ENCODE results near the gene ARSJ. TPM values are rescaled to one million over a fixed set of nuclear protein-coding genes. Genes with fewer than 3 reads are reported as not detected.
A peak's percentile ranks its signal among the peaks of the same experiment; 100 is the strongest.
"Not testable (repeated sequence)": the region's sequence is repeated elsewhere in the genome, so short reads cannot be mapped to it uniquely, and the experiment has no call there.

Gene ARSJ
- total RNA-seq, 2 experiments from 2014 or later = not detected

DNA sequence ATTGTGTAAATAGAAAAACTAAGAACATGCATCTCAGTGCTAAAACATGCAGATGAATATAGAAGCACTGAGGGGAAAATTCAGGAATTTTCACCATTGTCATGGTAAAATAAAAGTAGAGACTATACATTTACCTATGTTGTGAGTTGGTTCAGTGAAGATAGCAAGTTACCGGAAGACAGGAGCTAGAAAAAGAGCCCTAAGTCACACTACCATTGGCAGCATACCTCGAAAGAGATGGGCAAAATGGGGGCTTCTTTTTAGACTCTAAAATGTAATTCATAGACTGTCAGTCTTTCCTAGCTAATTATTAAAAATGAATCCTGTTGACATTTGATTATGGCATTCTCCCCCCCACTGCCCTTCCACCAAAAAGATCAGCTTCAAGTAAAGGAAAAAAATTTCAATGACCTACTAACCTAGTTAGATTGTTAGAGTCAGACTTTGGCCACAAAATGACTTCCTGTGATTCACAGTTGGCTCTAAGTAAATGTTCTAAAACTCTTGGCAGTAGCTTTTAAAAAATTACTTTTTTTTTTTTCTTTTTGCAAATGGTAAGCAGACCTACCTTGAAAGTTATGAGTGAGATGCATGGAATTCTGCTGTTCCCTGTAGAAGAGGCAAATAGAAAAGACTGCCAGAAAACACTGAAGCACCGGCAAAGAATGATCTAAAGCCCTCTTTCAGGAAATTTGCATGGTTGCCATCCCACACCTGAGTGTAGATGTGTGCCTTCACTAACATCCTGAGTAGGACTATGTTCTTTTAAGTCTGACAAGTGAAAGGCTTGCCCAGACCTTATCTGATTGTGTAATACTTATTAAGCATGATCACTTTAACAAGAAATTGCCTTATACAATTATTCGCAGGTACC, 26.4 kb upstream of the ARSJ start:
- ChIA-PET POLR2A (no interaction called here), CTCF (no interaction called here)
- Mint-ChIP-seq H3K4me3 (no peak overlapping the region), H3K27ac (peak overlapping the region; percentile 27), H3K36me3 (ENCODE audit: low read depth) (no peaks in the 10 kb centered on the region), H3K4me1 (ENCODE audit: low read depth) (peaks cover 14% of the 10 kb centered on the region), H3K27me3 (ENCODE audit: low read depth) (peaks cover 9% of the 10 kb centered on the region), H3K9me3 (ENCODE audit: insufficient read depth) (no peaks in the 10 kb centered on the region)
- ATAC-seq = no peak
- DNase-seq = no peak

GRCh38 chr4:114004483-114005226, 25.2 kb upstream of the ARSJ start:
- CTCF ChIA-PET; H3K9me3 Mint-ChIP-seq (ENCODE audit: insufficient read depth); H3K36me3 Mint-ChIP-seq (ENCODE audit: low read depth); H3K27me3 Mint-ChIP-seq (ENCODE audit: low read depth); POLR2A ChIA-PET: not testable (repeated sequence)
- H3K4me1 Mint-ChIP-seq (ENCODE audit: low read depth) = peaks cover 14% of the 10 kb centered on the region
- H3K27ac Mint-ChIP-seq = peak overlapping the region; percentile 56
- ATAC-seq (peak; percentile 49), DNase-seq (peak; percentile 61)
- peak overlapping the region; percentile 37 for H3K4me3 Mint-ChIP-seq

DNA sequence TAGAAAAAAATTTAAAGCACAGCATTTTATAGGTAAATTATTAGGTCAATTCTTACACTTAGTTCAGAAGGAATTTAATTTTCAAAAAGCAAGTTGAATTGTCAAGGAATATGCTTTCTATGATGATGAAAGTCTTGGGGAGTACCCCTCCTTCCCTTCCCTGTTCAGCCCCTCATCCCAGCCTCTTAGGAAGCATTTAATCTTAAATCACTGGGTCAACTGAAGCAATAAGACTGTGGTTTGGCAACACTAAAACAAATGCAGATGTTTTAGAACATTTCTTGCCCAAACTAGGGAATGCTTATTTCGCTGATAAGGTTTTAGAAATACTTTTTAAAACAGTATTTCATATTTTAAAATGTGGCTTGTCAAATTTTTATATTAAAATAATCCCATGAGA, 19.1 kb upstream of the ARSJ start:
- H3K4me1 Mint-ChIP-seq (ENCODE audit: low read depth) = no peaks in the 10 kb centered on the region
- CTCF ChIA-PET = no interaction called here
- H3K4me3 Mint-ChIP-seq = no peak overlapping the region
- DNase-seq (no peak), ATAC-seq (no peak)
- POLR2A ChIA-PET = no interaction called here
- no peaks in the 10 kb centered on the region for H3K36me3 Mint-ChIP-seq (ENCODE audit: low read depth)
- peaks cover 1% of the 10 kb centered on the region for H3K27me3 Mint-ChIP-seq (ENCODE audit: low read depth)
- no peaks in the 10 kb centered on the region for H3K9me3 Mint-ChIP-seq (ENCODE audit: insufficient read depth)
- no peak overlapping the region for H3K27ac Mint-ChIP-seq

GRCh38 chr4:113998079-113998478, 18.6 kb upstream of the ARSJ start:
- POLR2A ChIA-PET = no interaction called here
- ATAC-seq = no peak
- no peaks in the 10 kb centered on the region for H3K27me3 Mint-ChIP-seq (ENCODE audit: low read depth)
- DNase-seq = no peak
- no peak overlapping the region for H3K27ac Mint-ChIP-seq
- CTCF ChIA-PET = no interaction called here
- H3K9me3 Mint-ChIP-seq (ENCODE audit: insufficient read depth) = no peaks in the 10 kb centered on the region
- H3K4me1 Mint-ChIP-seq (ENCODE audit: low read depth) = no peaks in the 10 kb centered on the region
- no peaks in the 10 kb centered on the region for H3K36me3 Mint-ChIP-seq (ENCODE audit: low read depth)
- H3K4me3 Mint-ChIP-seq = no peak overlapping the region

DNA sequence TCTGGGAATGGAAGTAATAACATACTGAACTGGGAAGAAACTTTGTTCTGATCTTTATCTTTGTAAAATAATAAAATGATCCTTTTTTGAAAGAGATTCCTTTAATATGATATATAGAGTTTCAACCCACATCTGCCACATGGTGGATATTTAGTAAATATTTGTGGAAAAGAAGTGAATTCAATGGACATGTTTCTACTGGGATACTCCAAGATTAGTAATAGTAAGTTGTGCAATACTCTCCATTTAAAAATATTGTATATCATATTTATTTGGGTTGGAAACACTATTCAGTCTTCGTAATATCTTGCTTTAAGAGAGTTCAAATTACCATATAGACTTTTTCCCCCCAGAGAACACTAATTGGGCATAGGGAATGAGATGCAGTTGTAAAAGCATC, 17.8 kb upstream of the ARSJ start:
- no peaks in the 10 kb centered on the region for H3K4me1 Mint-ChIP-seq (ENCODE audit: low read depth)
- no peaks in the 10 kb centered on the region for H3K9me3 Mint-ChIP-seq (ENCODE audit: insufficient read depth)
- no peak for DNase-seq
- ATAC-seq = no peak
- no peak overlapping the region for H3K4me3 Mint-ChIP-seq
- no peaks in the 10 kb centered on the region for H3K27me3 Mint-ChIP-seq (ENCODE audit: low read depth)
- H3K36me3 Mint-ChIP-seq (ENCODE audit: low read depth) = no peaks in the 10 kb centered on the region
- ChIA-PET POLR2A (no interaction called here), CTCF (no interaction called here)
- no peak overlapping the region for H3K27ac Mint-ChIP-seq

- DNase-seq (no peak), ATAC-seq (no peak)
- Mint-ChIP-seq H3K4me3 (no peak overlapping the region), H3K4me1 (ENCODE audit: low read depth) (no peaks in the 10 kb centered on the region), H3K36me3 (ENCODE audit: low read depth) (no peaks in the 10 kb centered on the region), H3K27me3 (ENCODE audit: low read depth) (no peaks in the 10 kb centered on the region), H3K27ac (no peak overlapping the region), H3K9me3 (ENCODE audit: insufficient read depth) (no peaks in the 10 kb centered on the region)
- CTCF ChIA-PET = no interaction called here
- POLR2A ChIA-PET = no interaction called here
Observed at GRCh38 chr4:113996599-113997177, 17.2 kb upstream of the ARSJ start.

GRCh38 chr4:113993887-113994286, 14.4 kb upstream of the ARSJ start:
- H3K9me3 Mint-ChIP-seq (ENCODE audit: insufficient read depth) = no peaks in the 10 kb centered on the region
- ATAC-seq (no peak), DNase-seq (no peak)
- CTCF ChIA-PET = no interaction called here
- H3K27ac Mint-ChIP-seq = no peak overlapping the region
- H3K27me3 Mint-ChIP-seq (ENCODE audit: low read depth) = no peaks in the 10 kb centered on the region
- H3K36me3 Mint-ChIP-seq (ENCODE audit: low read depth) = no peaks in the 10 kb centered on the region
- no peak overlapping the region for H3K4me3 Mint-ChIP-seq
- POLR2A ChIA-PET = no interaction called here
- no peaks in the 10 kb centered on the region for H3K4me1 Mint-ChIP-seq (ENCODE audit: low read depth)

- Mint-ChIP-seq H3K4me3 (no peak overlapping the region), H3K27ac (no peak overlapping the region), H3K27me3 (ENCODE audit: low read depth) (no peaks in the 10 kb centered on the region), H3K4me1 (ENCODE audit: low read depth) (no peaks in the 10 kb centered on the region), H3K36me3 (ENCODE audit: low read depth) (peaks cover 2% of the 10 kb centered on the region), H3K9me3 (ENCODE audit: insufficient read depth) (no peaks in the 10 kb centered on the region)
- DNase-seq (no peak), ATAC-seq (no peak)
- ChIA-PET POLR2A (no interaction called here), CTCF (no interaction called here)
Observed at GRCh38 chr4:113990886-113991285, 11.4 kb upstream of the ARSJ start.

DNA sequence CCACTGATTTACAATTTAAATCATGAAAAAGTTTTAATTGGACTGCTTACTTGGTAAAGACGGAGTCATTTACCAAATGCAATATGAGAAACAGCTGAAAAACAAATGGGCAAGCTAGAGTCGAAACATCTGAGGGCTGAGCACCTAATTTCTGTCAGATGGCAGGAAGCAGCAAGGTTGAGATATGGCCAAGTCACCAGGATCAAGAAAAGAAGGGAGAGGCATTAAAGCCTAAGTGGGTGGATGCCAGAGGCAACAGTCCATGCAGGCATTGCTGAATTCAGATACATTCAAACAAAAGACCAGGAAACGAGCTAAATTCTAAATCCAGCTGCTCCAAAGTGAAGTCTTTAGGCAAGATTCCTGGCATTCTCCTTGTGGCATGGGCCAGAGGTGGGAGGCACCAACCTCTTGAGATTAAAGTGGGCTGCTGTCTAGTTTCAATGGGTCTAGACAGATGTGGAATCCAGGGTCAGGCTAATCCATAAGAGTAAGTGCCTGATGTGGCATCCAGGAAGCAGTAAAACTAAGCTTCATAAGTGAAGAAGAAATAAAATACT, 8.0 kb upstream of the ARSJ start:
- Mint-ChIP-seq H3K4me3 (no peak overlapping the region), H3K27ac (no peak overlapping the region), H3K27me3 (ENCODE audit: low read depth) (peaks cover 3% of the 10 kb centered on the region), H3K4me1 (ENCODE audit: low read depth) (no peaks in the 10 kb centered on the region), H3K9me3 (ENCODE audit: insufficient read depth) (no peaks in the 10 kb centered on the region), H3K36me3 (ENCODE audit: low read depth) (peaks cover 2% of the 10 kb centered on the region)
- ChIA-PET POLR2A (no interaction called here), CTCF (no interaction called here)
- ATAC-seq (no peak), DNase-seq (no peak)

- no peak overlapping the region for H3K27ac Mint-ChIP-seq
Observed at GRCh38 chr4:113982181-113982580, 2.7 kb upstream of the ARSJ start.

DNA sequence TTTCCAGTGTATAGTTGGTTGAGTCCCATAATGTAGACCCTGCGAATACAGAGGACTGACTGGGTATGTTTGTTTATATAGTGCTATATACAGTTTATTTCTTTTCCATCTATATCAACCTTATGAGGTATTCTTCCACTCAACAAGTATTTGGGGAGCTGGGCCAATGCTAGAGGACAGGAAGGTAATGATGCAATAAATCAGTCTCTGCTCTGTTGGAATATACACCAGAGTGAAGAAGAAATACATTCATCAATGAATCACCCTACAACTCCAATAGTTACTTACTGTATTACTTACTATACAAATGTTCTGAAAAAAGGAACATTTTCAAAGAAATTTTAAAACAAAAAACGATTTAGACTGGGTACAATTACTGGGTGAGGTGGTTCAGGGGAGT, 2.1 kb upstream of the ARSJ start:
- Mint-ChIP-seq H3K4me1 (ENCODE audit: low read depth) (peaks cover 19% of the 10 kb centered on the region), H3K4me3 (no peak overlapping the region), H3K27ac (no peak overlapping the region), H3K9me3 (ENCODE audit: insufficient read depth) (no peaks in the 10 kb centered on the region), H3K27me3 (ENCODE audit: low read depth) (peaks cover 43% of the 10 kb centered on the region), H3K36me3 (ENCODE audit: low read depth) (peaks cover 2% of the 10 kb centered on the region)
- ChIA-PET CTCF (no interaction called here), POLR2A (no interaction called here)
- ATAC-seq = no peak
- no peak for DNase-seq

More at GRCh38 chr4:113982181-113982580, 2.7 kb upstream of the ARSJ start:
- H3K9me3 Mint-ChIP-seq (ENCODE audit: insufficient read depth) = no peaks in the 10 kb centered on the region
- H3K4me1 Mint-ChIP-seq (ENCODE audit: low read depth) = peaks cover 19% of the 10 kb centered on the region
- peaks cover 2% of the 10 kb centered on the region for H3K36me3 Mint-ChIP-seq (ENCODE audit: low read depth)
- H3K4me3 Mint-ChIP-seq = no peak overlapping the region
- H3K27me3 Mint-ChIP-seq (ENCODE audit: low read depth) = peaks cover 40% of the 10 kb centered on the region
- DNase-seq = no peak
- CTCF ChIA-PET = no interaction called here
- POLR2A ChIA-PET = no interaction called here
- no peak for ATAC-seq

All from activated CD8-positive, alpha-beta T cell treated with anti-CD3 and anti-CD28 coated beads, Interleukin-2, amount 10 ng/mL, durations not matched to agents 7 days and 5 days (primary cell).